HEK293T (cell line): ENCODE measurements around the gene KHDC3L.
"Not testable (repeated sequence)": the region's sequence is repeated elsewhere in the genome, so short reads cannot be mapped to it uniquely, and the experiment has no call there.

ENCODE experiments used
- CTCF ChIA-PET: fragments of 350-600 bp; formaldehyde crosslinking; extraction: SDS; loops from one replicate; lab custom pipeline; 2021; ENCODE audit warnings: antibody characterized with exemption, inconsistent platforms; lab: Yijun Ruan, JAX
- POLR2A ChIA-PET: fragments of 350-600 bp; formaldehyde crosslinking; extraction: SDS; loops from one replicate; lab custom pipeline; 2020; ENCODE audit warnings: antibody characterized with exemption, inconsistent platforms; lab: Yijun Ruan, JAX
- DNase-seq: peaks from one replicate; pipeline ENCODE4 v3.0.0; 2012; ENCODE audit warnings: mixed read lengths; ENCODE audit errors: extremely low spot score
- ARNT ChIP-seq: fragments of 450-650 bp; IDR thresholded peaks from 2 replicates; pipeline ENCODE4 v1.6.1; 2017; ENCODE audit warnings: mild to moderate bottlenecking
- BHLHE40 ChIP-seq: fragments of 450-650 bp; IDR thresholded peaks from 2 replicates; pipeline ENCODE4 v1.6.1; 2016; ENCODE audit warnings: mild to moderate bottlenecking, moderate library complexity, borderline replicate concordance
- CTBP1 ChIP-seq: fragments of 450-650 bp; IDR thresholded peaks from 2 replicates; pipeline ENCODE4 v1.6.1; 2016; ENCODE audit warnings: borderline replicate concordance
- ELF4 ChIP-seq: fragments of 450-650 bp; IDR thresholded peaks from 2 replicates; pipeline ENCODE4 v1.6.1; 2017; ENCODE audit warnings: antibody characterized with exemption
- FOXA1 ChIP-seq: fragments of 450-650 bp; IDR thresholded peaks from 2 replicates; pipeline ENCODE4 v1.6.1; 2016; ENCODE audit warnings: mild to moderate bottlenecking
- FOXK2 ChIP-seq: fragments of 450-650 bp; IDR thresholded peaks from 2 replicates; pipeline ENCODE4 v1.6.1; 2016; ENCODE audit warnings: mild to moderate bottlenecking
- FOXM1 ChIP-seq: fragments of 450-650 bp; IDR thresholded peaks from 2 replicates; pipeline ENCODE4 v1.6.1; 2017; ENCODE audit warnings: mild to moderate bottlenecking, borderline replicate concordance
- HDGF ChIP-seq: fragments of 450-650 bp; IDR thresholded peaks from 2 replicates; pipeline ENCODE4 v1.6.1; 2017; ENCODE audit warnings: antibody characterized with exemption, borderline replicate concordance
- L3MBTL2 ChIP-seq: fragments of 450-650 bp; conservative IDR thresholded peaks from 2 replicates; pipeline ENCODE4 v1.6.1; 2016; ENCODE audit warnings: mild to moderate bottlenecking
- LEF1 ChIP-seq: fragments of 450-650 bp; IDR thresholded peaks from 2 replicates; pipeline ENCODE4 v1.6.1; 2017; ENCODE audit warnings: mild to moderate bottlenecking, borderline replicate concordance
- NFRKB ChIP-seq: fragments of 450-650 bp; IDR thresholded peaks from 2 replicates; pipeline ENCODE4 v1.6.1; 2016; ENCODE audit warnings: mild to moderate bottlenecking, moderate library complexity
- PKNOX1 ChIP-seq: fragments of 450-650 bp; IDR thresholded peaks from 2 replicates; pipeline ENCODE4 v1.6.1; 2016
- SP1 ChIP-seq: fragments of 450-650 bp; IDR thresholded peaks from 2 replicates; pipeline ENCODE4 v1.6.1; 2017
- SUZ12 ChIP-seq: fragments of 450-650 bp; IDR thresholded peaks from 2 replicates; pipeline ENCODE4 v1.6.1; 2016; ENCODE audit warnings: mild to moderate bottlenecking
- TARDBP ChIP-seq: fragments of 450-650 bp; IDR thresholded peaks from 2 replicates; pipeline ENCODE4 v1.6.1; 2016
- ZNF384 ChIP-seq: fragments of 450-650 bp; IDR thresholded peaks from 2 replicates; pipeline ENCODE4 v1.6.1; 2016

KHDC3L gene

GRCh38 chr6:73382462-73383113, 20.1 kb downstream of the KHDC3L start:
- no peak for DNase-seq
- ChIA-PET POLR2A (no interaction called here), CTCF (no interaction called here)
- TF ChIP-seq L3MBTL2 (no peak), FOXK2 (no peak), HDGF (no peak), TARDBP (no peak), ZNF384 (no peak)

- no peak for DNase-seq
- TF ChIP-seq SP1 (no peak), FOXA1 (no peak), PKNOX1 (no peak), FOXM1 (no peak), ARNT (no peak), ZNF384 (no peak), TARDBP (no peak), HDGF (no peak), CTBP1 (no peak), BHLHE40 (no peak), NFRKB (no peak), L3MBTL2 (no peak), SUZ12 (no peak), FOXK2 (no peak), LEF1 (no peak)
- POLR2A ChIA-PET = interaction anchor here (1.2 to 2.3 kb wide), 3 partner anchors 10 to 126 kb away, joined by 3 to 10 read pairs (median 3); partner anchors contain the start of gene MTO1
- CTCF ChIA-PET = interaction anchor here (0.6 to 2.5 kb wide), 7 partner anchors 26 to 184 kb away, joined by 3 to 11 read pairs (median 5); no protein-coding TSS in a partner anchor
Observed at GRCh38 chr6:73388433-73388799, 26.0 kb downstream of the KHDC3L start.

GRCh38 chr6:73388800-73389512, 26.5 kb downstream of the KHDC3L start:
- TF ChIP-seq L3MBTL2 = peak; percentile 80
- no peak for TF ChIP-seq ELF4
- no peak for TF ChIP-seq ZNF384
- TF ChIP-seq CTBP1 = no peak
- no peak for TF ChIP-seq HDGF
- TF ChIP-seq PKNOX1 = no peak
- no peak for TF ChIP-seq SUZ12
- TF ChIP-seq FOXK2 = no peak
- ChIA-PET POLR2A (interaction anchor here (0.6 to 2.3 kb wide), 5 partner anchors 11 to 125 kb away, joined by 3 to 10 read pairs (median 3); partner anchors contain the start of gene MTO1), CTCF (interaction anchor here (0.7 to 2.5 kb wide), 9 partner anchors 12 to 327 kb away, joined by 3 to 11 read pairs (median 4); no protein-coding TSS in a partner anchor)

GRCh38 chr6:73389854-73390253, 27.4 kb downstream of the KHDC3L start:
- ChIA-PET CTCF (interaction anchor here (2.5 kb wide), 1 partner anchor 104 kb away, joined by 11 read pairs; no protein-coding TSS in a partner anchor), POLR2A (interaction anchor here (2.3 kb wide), 1 partner anchor 71 kb away, joined by 10 read pairs; the partner anchor contains the start of gene MTO1)
- no peak for DNase-seq
- no peak for TF ChIP-seq ELF4
- TF ChIP-seq NFRKB = no peak
- TF ChIP-seq HDGF = no peak
- TF ChIP-seq FOXM1 = no peak
- no peak for TF ChIP-seq ZNF384
- no peak for TF ChIP-seq FOXA1
- no peak for TF ChIP-seq SP1
- TF ChIP-seq PKNOX1 = no peak
- TF ChIP-seq BHLHE40 = no peak
- TF ChIP-seq TARDBP = no peak
- no peak for TF ChIP-seq SUZ12
- TF ChIP-seq FOXK2 = no peak
- no peak for TF ChIP-seq L3MBTL2
- no peak for TF ChIP-seq LEF1
- TF ChIP-seq CTBP1 = no peak
- no peak for TF ChIP-seq ARNT

More at GRCh38 chr6:73388800-73389512, 26.5 kb downstream of the KHDC3L start:
- DNase-seq = peak; percentile 76

- no peak for DNase-seq
- no peak for TF ChIP-seq FOXA1
- no peak for TF ChIP-seq ARNT
- TF ChIP-seq SP1 = no peak
- no peak for TF ChIP-seq FOXK2
- no peak for TF ChIP-seq PKNOX1
- TF ChIP-seq CTBP1 = no peak
- no peak for TF ChIP-seq L3MBTL2
- no peak for TF ChIP-seq FOXM1
- TF ChIP-seq TARDBP = no peak
- TF ChIP-seq LEF1 = no peak
- POLR2A ChIA-PET = interaction anchor here (0.6 kb wide), 1 partner anchor 70 kb away, joined by 3 read pairs; the partner anchor contains the start of gene MTO1
- CTCF ChIA-PET = no interaction called here
Observed at GRCh38 chr6:73391675-73392074, 29.2 kb downstream of the KHDC3L start.

- POLR2A ChIA-PET, DNase-seq: not testable (repeated sequence)
- CTCF ChIA-PET = interaction anchor here (0.6 kb wide), 1 partner anchor 981 kb away, joined by 6 read pairs; no protein-coding TSS in a partner anchor
Observed at GRCh38 chr6:73392188-73392587, 29.7 kb downstream of the KHDC3L start.
